Measurements from ENCODE around the gene ASB10. TPM values are rescaled to one million over a fixed set of nuclear protein-coding genes. Genes with fewer than 3 reads are reported as not detected.

The ASB10 gene
- total and polyA plus RNA-seq, 2 of the 13 experiments (the other 11 are each of a cell fraction or from before 2014, with no cell fraction given): not detected

DNA sequence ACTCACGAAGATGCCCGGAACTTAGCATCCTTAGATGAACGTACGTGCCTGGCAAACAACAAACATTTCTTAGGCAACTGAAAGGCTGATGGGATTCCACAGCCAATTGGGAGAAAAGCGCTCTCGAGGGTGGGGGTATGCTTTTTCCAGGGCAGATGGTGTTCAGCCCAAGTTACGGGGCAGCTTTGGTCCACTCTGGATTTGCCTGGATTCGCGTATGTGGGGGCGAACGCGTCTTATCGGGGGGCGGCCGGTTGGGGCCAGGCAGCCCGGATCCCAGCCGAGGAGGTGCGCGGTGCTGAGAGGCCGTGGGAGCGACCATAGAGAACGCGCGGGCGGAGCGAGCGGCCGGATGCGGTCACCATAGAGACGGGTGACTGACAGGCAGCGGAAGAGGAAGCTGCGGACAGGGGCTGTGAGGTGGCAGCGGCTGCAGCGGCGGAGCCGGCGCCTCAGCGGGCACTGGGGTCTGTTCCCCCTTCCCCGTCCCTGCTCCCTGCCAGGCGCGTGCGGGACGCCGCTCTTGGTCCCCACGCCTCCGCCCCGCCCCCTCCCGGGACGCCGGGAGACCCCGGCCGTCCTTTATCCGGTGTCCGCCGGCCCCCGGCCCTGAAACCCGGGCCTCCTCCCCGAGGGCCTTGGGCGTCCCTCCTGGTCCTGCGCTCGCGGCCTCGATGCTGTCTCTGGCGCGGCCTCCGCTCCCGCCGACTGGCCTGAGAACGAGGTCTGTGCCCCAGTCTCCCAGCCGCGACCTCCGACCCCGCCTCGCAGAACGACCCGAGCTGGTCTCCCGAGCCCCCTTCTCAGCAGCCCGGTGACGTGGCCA lies 45.3 kb upstream of the ASB10 start, which contains the start of gene CHPF2 (continued):
- TF ChIP-seq, protein P1, sequence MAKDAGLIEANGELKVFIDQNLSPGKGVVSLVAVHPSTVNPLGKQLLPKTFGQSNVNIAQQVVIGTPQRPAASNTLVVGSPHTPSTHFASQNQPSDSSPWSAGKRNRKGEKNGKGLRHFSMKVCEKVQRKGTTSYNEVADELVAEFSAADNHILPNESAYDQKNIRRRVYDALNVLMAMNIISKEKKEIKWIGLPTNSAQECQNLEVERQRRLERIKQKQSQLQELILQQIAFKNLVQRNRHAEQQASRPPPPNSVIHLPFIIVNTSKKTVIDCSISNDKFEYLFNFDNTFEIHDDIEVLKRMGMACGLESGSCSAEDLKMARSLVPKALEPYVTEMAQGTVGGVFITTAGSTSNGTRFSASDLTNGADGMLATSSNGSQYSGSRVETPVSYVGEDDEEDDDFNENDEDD (CRISPR knock-in tag; IDR thresholded peaks at IDR 0.05; ENCODE audit: borderline replicate concordance): peak; percentile 44; the same call in 1 of the 2 replicates
- TF ChIP-seq TAF15 (IDR thresholded peaks at IDR 0.05; ENCODE audit: low read depth, low read length, poor library complexity, severe bottlenecking) (no peak), CENPX (CRISPR knock-in tag; IDR thresholded peaks at IDR 0.05) (no peak), NCOA5 (CRISPR knock-in tag; IDR thresholded peaks at IDR 0.05) (no peak), ZNF761 (CRISPR knock-in tag; conservative IDR thresholded peaks at IDR 0.05) (no peak), ZNF234 (CRISPR knock-in tag; conservative IDR thresholded peaks at IDR 0.05) (no peak), ZNF124 (CRISPR knock-in tag; IDR thresholded peaks at IDR 0.05) (no peak), ZFP82 (CRISPR knock-in tag; IDR thresholded peaks at IDR 0.05; ENCODE audit: borderline replicate concordance) (no peak), HCFC1 (IDR thresholded peaks at IDR 0.05; ENCODE audit: low read depth, low read length) (no peak), GATA4 (IDR thresholded peaks at IDR 0.05; ENCODE audit: borderline replicate concordance, low read depth) (no peak), SP5 (CRISPR knock-in tag; IDR thresholded peaks at IDR 0.05; ENCODE audit: borderline replicate concordance, low read depth) (no peak), CBX5 (CRISPR knock-in tag; IDR thresholded peaks at IDR 0.05; ENCODE audit: borderline replicate concordance) (no peak), ZEB1 (IDR thresholded peaks at IDR 0.05; ENCODE audit: insufficient replicate concordance, low read depth) (no peak), ZNF44 (CRISPR knock-in tag; IDR thresholded peaks at IDR 0.05) (no peak)
- TF ChIP-seq, protein P2, sequence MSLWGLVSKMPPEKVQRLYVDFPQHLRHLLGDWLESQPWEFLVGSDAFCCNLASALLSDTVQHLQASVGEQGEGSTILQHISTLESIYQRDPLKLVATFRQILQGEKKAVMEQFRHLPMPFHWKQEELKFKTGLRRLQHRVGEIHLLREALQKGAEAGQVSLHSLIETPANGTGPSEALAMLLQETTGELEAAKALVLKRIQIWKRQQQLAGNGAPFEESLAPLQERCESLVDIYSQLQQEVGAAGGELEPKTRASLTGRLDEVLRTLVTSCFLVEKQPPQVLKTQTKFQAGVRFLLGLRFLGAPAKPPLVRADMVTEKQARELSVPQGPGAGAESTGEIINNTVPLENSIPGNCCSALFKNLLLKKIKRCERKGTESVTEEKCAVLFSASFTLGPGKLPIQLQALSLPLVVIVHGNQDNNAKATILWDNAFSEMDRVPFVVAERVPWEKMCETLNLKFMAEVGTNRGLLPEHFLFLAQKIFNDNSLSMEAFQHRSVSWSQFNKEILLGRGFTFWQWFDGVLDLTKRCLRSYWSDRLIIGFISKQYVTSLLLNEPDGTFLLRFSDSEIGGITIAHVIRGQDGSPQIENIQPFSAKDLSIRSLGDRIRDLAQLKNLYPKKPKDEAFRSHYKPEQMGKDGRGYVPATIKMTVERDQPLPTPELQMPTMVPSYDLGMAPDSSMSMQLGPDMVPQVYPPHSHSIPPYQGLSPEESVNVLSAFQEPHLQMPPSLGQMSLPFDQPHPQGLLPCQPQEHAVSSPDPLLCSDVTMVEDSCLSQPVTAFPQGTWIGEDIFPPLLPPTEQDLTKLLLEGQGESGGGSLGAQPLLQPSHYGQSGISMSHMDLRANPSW (CRISPR knock-in tag; IDR thresholded peaks at IDR 0.05; ENCODE audit: borderline replicate concordance): no peak
- TF ChIP-seq, protein P3, sequence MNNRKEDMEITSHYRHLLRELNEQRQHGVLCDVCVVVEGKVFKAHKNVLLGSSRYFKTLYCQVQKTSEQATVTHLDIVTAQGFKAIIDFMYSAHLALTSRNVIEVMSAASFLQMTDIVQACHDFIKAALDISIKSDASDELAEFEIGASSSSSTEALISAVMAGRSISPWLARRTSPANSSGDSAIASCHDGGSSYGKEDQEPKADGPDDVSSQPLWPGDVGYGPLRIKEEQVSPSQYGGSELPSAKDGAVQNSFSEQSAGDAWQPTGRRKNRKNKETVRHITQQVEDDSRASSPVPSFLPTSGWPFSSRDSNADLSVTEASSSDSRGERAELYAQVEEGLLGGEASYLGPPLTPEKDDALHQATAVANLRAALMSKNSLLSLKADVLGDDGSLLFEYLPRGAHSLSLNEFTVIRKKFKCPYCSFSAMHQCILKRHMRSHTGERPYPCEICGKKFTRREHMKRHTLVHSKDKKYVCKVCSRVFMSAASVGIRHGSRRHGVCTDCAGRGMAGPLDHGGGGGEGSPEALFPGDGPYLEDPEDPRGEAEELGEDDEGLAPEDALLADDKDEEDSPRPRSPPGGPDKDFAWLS (CRISPR knock-in tag; IDR thresholded peaks at IDR 0.05; ENCODE audit: borderline replicate concordance): no peak
- TF ChIP-seq, protein P4, sequence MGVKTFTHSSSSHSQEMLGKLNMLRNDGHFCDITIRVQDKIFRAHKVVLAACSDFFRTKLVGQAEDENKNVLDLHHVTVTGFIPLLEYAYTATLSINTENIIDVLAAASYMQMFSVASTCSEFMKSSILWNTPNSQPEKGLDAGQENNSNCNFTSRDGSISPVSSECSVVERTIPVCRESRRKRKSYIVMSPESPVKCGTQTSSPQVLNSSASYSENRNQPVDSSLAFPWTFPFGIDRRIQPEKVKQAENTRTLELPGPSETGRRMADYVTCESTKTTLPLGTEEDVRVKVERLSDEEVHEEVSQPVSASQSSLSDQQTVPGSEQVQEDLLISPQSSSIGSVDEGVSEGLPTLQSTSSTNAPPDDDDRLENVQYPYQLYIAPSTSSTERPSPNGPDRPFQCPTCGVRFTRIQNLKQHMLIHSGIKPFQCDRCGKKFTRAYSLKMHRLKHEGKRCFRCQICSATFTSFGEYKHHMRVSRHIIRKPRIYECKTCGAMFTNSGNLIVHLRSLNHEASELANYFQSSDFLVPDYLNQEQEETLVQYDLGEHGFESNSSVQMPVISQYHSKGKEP (CRISPR knock-in tag; IDR thresholded peaks at IDR 0.05): no peak
